NCI-H2107 treated with DMSO at 0.1 percent for 48 hours (cell line): ENCODE results near the gene NTM.

Source experiments
- DNase-seq: peaks from one replicate; lab custom pipeline; 2025; ENCODE audit not compliant: unreplicated experiment; lab: John Stamatoyannopoulos, UW

The NTM gene

GRCh38 chr11:131633921-131634715, 263.7 kb downstream of the NTM start:
- DNase-seq, result no peak

- no peak for DNase-seq
Observed at GRCh38 chr11:131637469-131638175, 267.2 kb downstream of the NTM start.

GRCh38 chr11:131638889-131639288, 268.5 kb downstream of the NTM start:
- no peak for DNase-seq

GRCh38 chr11:131640320-131640719, 269.9 kb downstream of the NTM start:
- no peak for DNase-seq

GRCh38 chr11:131642756-131643531, 272.5 kb downstream of the NTM start:
- DNase-seq, result no peak

- no peak for DNase-seq
Observed at GRCh38 chr11:131644204-131644795, 273.9 kb downstream of the NTM start.

- DNase-seq, result no peak
Observed at GRCh38 chr11:131645237-131645636, 274.8 kb downstream of the NTM start.

GRCh38 chr11:131649856-131650255, 279.4 kb downstream of the NTM start:
- DNase-seq, result no peak

GRCh38 chr11:131652231-131652630, 281.8 kb downstream of the NTM start:
- no peak for DNase-seq

- no peak for DNase-seq
Observed at GRCh38 chr11:131653260-131653659, 282.8 kb downstream of the NTM start.

- no peak for DNase-seq
Observed at GRCh38 chr11:131654849-131655248, 284.4 kb downstream of the NTM start.

GRCh38 chr11:131656179-131656838, 285.9 kb downstream of the NTM start:
- DNase-seq, result no peak

- DNase-seq, result no peak
Observed at GRCh38 chr11:131656839-131657211, 286.4 kb downstream of the NTM start.

- no peak for DNase-seq
Observed at GRCh38 chr11:131658414-131658813, 288.0 kb downstream of the NTM start.

- no peak for DNase-seq
Observed at GRCh38 chr11:131658952-131659351, 288.5 kb downstream of the NTM start.

- no peak for DNase-seq
Observed at GRCh38 chr11:131659931-131660330, 289.5 kb downstream of the NTM start.

- DNase-seq, result no peak
Observed at GRCh38 chr11:131661132-131661531, 290.7 kb downstream of the NTM start.

- DNase-seq, result no peak
Observed at GRCh38 chr11:131662317-131662972, 292.0 kb downstream of the NTM start.

- DNase-seq, result no peak
Observed at GRCh38 chr11:131662993-131663392, 292.6 kb downstream of the NTM start.
